ENCODE data around the gene KDM1A. TPM values are rescaled to one million over a fixed set of nuclear protein-coding genes. Genes with fewer than 3 reads are reported as not detected.
A peak's percentile ranks its signal among the peaks of the same experiment; 100 is the strongest.

The KDM1A gene
- total RNA-seq, 1 experiment from 2014 or later: 162 TPM

GRCh38 chr1:23100074-23100748 is 80.9 kb downstream of the KDM1A start:
- H3K79me2 ChIP-seq (ENCODE audit: insufficient read depth, low read length): peaks cover 13% of the 10 kb centered on the region; the same call in 1 of the 2 replicates
- no peak overlapping the region for H3K4me3 ChIP-seq (replicated peaks in 1 of 2; ENCODE audit: low read depth in 1 of 2, low read length in 2 of 2)
- CTCF ChIA-PET: interaction anchor here (1.0 to 3.6 kb wide), 6 partner anchors 13 to 440 kb away, joined by 3 to 158 read pairs (median 7); partner anchors contain the start of gene LUZP1
- no TSS peak for BruUV-seq (replicated peaks)
- TF ChIP-seq CEBPB (IDR thresholded peaks at IDR 0.05; ENCODE audit: low read depth) (peak; percentile 66), TCF7L2 (IDR thresholded peaks at IDR 0.05; ENCODE audit: borderline replicate concordance, extremely low read depth, insufficient read depth, insufficient read length) (no peak), MAX (IDR thresholded peaks at IDR 0.05) (no peak)
- ATAC-seq (0 out of 2 replicates have a peak, but pooled peaks have one; percentile 35), DNase-seq (ENCODE audit: low read depth, low spot score) (no peak)
- peak overlapping the region; percentile 63; the same call in 1 of the 2 replicates for H3K4me2 ChIP-seq (ENCODE audit: low read length)
- POLR2A ChIA-PET: interaction anchor here (1.9 to 3.4 kb wide), 2 partner anchors 69 to 85 kb away, joined by 9 to 19 read pairs; partner anchors contain the start of gene LUZP1
- H2AFZ ChIP-seq (ENCODE audit: low read depth, low read length, poor library complexity, severe bottlenecking): no peak overlapping the region
- H3K9ac ChIP-seq (ENCODE audit: low read length): no peak overlapping the region
- no peaks in the 10 kb centered on the region for H4K20me1 ChIP-seq (ENCODE audit: insufficient read depth)
- H3K36me3 ChIP-seq (ENCODE audit: control insufficient read depth in 1 of 2, insufficient read depth in 2 of 2, low read length in 2 of 2): no peaks in the 10 kb centered on the region
- RAD21 ChIA-PET (ENCODE audit: low non-redundant PET in 1 of 2, low total read pairs in 2 of 2, uncharacterized antibody in 2 of 2, unreplicated experiment in 2 of 2): interaction anchor here (0.6 to 3.5 kb wide), 4 partner anchors 42 to 85 kb away, joined by 3 to 26 read pairs (median 12); no protein-coding TSS in a partner anchor
- intact Hi-C loops (cut with micrococcal nuclease): loop anchor here (5.0 to 10.0 kb wide), 2 partner anchors 67 to 175 kb away; partner anchors contain the start of gene LUZP1
- no peaks in the 10 kb centered on the region for H3K9me3 ChIP-seq (ENCODE audit: control insufficient read depth in 1 of 2, insufficient read depth in 1 of 2, low read depth in 1 of 2, low read length in 2 of 2)
- no peaks in the 10 kb centered on the region for H3K27me3 ChIP-seq (ENCODE audit: insufficient read depth, low read length)
- H3K9me2 ChIP-seq (ENCODE audit: insufficient read depth): no peaks in the 10 kb centered on the region
- no peak overlapping the region for H3K27ac ChIP-seq (ENCODE audit: low read depth, low read length)
- H3K4me1 ChIP-seq (ENCODE audit: control insufficient read depth in 1 of 2, insufficient read depth in 2 of 2, low read length in 2 of 2): peaks cover 32 to 61% of the 10 kb centered on the region in 2 experiments

GRCh38 chr1:23101101-23101827 is 82.0 kb downstream of the KDM1A start:
- peaks cover 32 to 54% of the 10 kb centered on the region in 2 experiments for H3K4me1 ChIP-seq (ENCODE audit: control insufficient read depth in 1 of 2, insufficient read depth in 2 of 2, low read length in 2 of 2)
- H3K27me3 ChIP-seq (ENCODE audit: insufficient read depth, low read length): no peaks in the 10 kb centered on the region
- peaks cover 13% of the 10 kb centered on the region; the same call in 1 of the 2 replicates for H3K79me2 ChIP-seq (ENCODE audit: insufficient read depth, low read length)
- no peak overlapping the region for H3K9ac ChIP-seq (ENCODE audit: low read length)
- DNase-seq (ENCODE audit: low read depth, low spot score) (no peak), ATAC-seq (no peak)
- no peak overlapping the region; a peak in 1 of 4 replicates for H3K4me3 ChIP-seq (replicated peaks in 1 of 2; ENCODE audit: low read depth in 1 of 2, low read length in 2 of 2)
- H3K9me3 ChIP-seq (ENCODE audit: control insufficient read depth in 1 of 2, insufficient read depth in 1 of 2, low read depth in 1 of 2, low read length in 2 of 2): no peaks in the 10 kb centered on the region
- H3K36me3 ChIP-seq (ENCODE audit: control insufficient read depth in 1 of 2, insufficient read depth in 2 of 2, low read length in 2 of 2): no peaks in the 10 kb centered on the region
- H4K20me1 ChIP-seq (ENCODE audit: insufficient read depth): no peaks in the 10 kb centered on the region
- BruUV-seq (replicated peaks): no TSS peak
- RAD21 ChIA-PET (ENCODE audit: low non-redundant PET in 1 of 2, low total read pairs in 2 of 2, uncharacterized antibody in 2 of 2, unreplicated experiment in 2 of 2): interaction anchor here in 1 of 2 experiments (3.5 kb wide), 1 partner anchor 83 kb away, joined by 18 read pairs; no protein-coding TSS in a partner anchor
- no peak overlapping the region for H3K27ac ChIP-seq (ENCODE audit: low read depth, low read length)
- POLR2A ChIA-PET: interaction anchor here (3.4 kb wide), 1 partner anchor 68 kb away, joined by 19 read pairs; the partner anchor contains the start of gene LUZP1
- H2AFZ ChIP-seq (ENCODE audit: low read depth, low read length, poor library complexity, severe bottlenecking): no peak overlapping the region
- H3K9me2 ChIP-seq (ENCODE audit: insufficient read depth): no peaks in the 10 kb centered on the region
- peak overlapping the region; percentile 63 for H3K4me2 ChIP-seq (ENCODE audit: low read length)
- CTCF ChIA-PET: interaction anchor here (1.0 to 3.6 kb wide), 4 partner anchors 12 to 439 kb away, joined by 4 to 158 read pairs (median 16); no protein-coding TSS in a partner anchor
- intact Hi-C loops (cut with micrococcal nuclease): loop anchor here (5.0 to 10.0 kb wide), 2 partner anchors 66 to 174 kb away; partner anchors contain the start of gene LUZP1
- TF ChIP-seq TCF7L2 (IDR thresholded peaks at IDR 0.05; ENCODE audit: borderline replicate concordance, extremely low read depth, insufficient read depth, insufficient read length) (no peak), EZH2phosphoT487 (IDR thresholded peaks at IDR 0.05; ENCODE audit: borderline replicate concordance) (no peak), ATF3 (IDR thresholded peaks at IDR 0.05) (no peak), EGR1 (IDR thresholded peaks at IDR 0.05; ENCODE audit: low read depth) (no peak), CEBPB (IDR thresholded peaks at IDR 0.05; ENCODE audit: low read depth) (no peak), CBX3 (IDR thresholded peaks at IDR 0.05; ENCODE audit: low read depth) (no peak), ZFX (IDR thresholded peaks at IDR 0.05) (no peak), SIN3A (IDR thresholded peaks at IDR 0.05; ENCODE audit: low read depth) (no peak), POLR2A (IDR thresholded peaks at IDR 0.05; ENCODE audit: borderline replicate concordance, extremely low read depth, insufficient read depth, insufficient read length) (no peak), ZNF274 (IDR thresholded peaks at IDR 0.05; ENCODE audit: low read depth, low read length) (no peak), CTCF (IDR thresholded peaks at IDR 0.05 in 2 of 3, conservative IDR thresholded peaks at IDR 0.05 in 1 of 3; ENCODE audit: borderline replicate concordance in 1 of 3, insufficient read depth in 1 of 3, low read depth in 2 of 3, low read length in 2 of 3) (no peak), SP1 (IDR thresholded peaks at IDR 0.05; ENCODE audit: low read depth) (no peak)
